Astrocyte (in vitro differentiated cells and primary cell): ENCODE data around the gene XYLT1. TPM values are rescaled to one million over a fixed set of nuclear protein-coding genes. Genes with fewer than 3 reads are reported as not detected.

Experiments used
- DNase-seq: peaks from one replicate; pipeline ENCODE4 v3.0.0-alpha.2; 2010; ENCODE audit warnings: low read depth
- FAIRE-seq: peaks from 2 replicates; lab custom pipeline; 2011; peaks lifted over from hg19 to GRCh38; lab: Jason Lieb, UNC
- H2AFZ ChIP-seq: 2 replicates; pipeline ENCODE4 v1.6.0; 2012; ENCODE audit warnings: low read depth, low read length, inconsistent platforms
- H3K27ac ChIP-seq: 2 replicates; pipeline ENCODE4 v1.5.1; 2011; ENCODE audit warnings: low read depth, low read length, inconsistent platforms
- H3K27me3 ChIP-seq: 2 replicates; pipeline ENCODE4 v1.6.0; 2011; ENCODE audit warnings: low read length, inconsistent platforms; ENCODE audit not compliant: insufficient read depth
- H3K36me3 ChIP-seq: 2 replicates; pipeline ENCODE4 v1.5.1; 2011; ENCODE audit warnings: low read length, inconsistent platforms; ENCODE audit not compliant: insufficient read depth
- H3K4me1 ChIP-seq: 2 replicates; pipeline ENCODE4 v1.5.1; 2011; ENCODE audit warnings: low read length, inconsistent platforms; ENCODE audit not compliant: insufficient read depth
- H3K4me2 ChIP-seq: 2 replicates; pipeline ENCODE4 v1.6.0; 2012; ENCODE audit warnings: low read length, inconsistent platforms
- H3K4me3 ChIP-seq: 2 replicates; pipeline ENCODE4 v1.5.1; 2011; ENCODE audit warnings: low read depth, mild to moderate bottlenecking, low read length, inconsistent platforms; ENCODE audit not compliant: insufficient read depth
- H3K79me2 ChIP-seq: 2 replicates; pipeline ENCODE4 v1.6.0; 2012; ENCODE audit warnings: mild to moderate bottlenecking, low read length, inconsistent platforms; ENCODE audit not compliant: insufficient read depth
- H3K9ac ChIP-seq: 2 replicates; pipeline ENCODE4 v1.6.0; 2012; ENCODE audit warnings: mild to moderate bottlenecking, low read length, inconsistent platforms
- H3K9me3 ChIP-seq: 2 replicates; pipeline ENCODE4 v1.5.1; 2012; ENCODE audit warnings: low read depth, mild to moderate bottlenecking, low read length, inconsistent platforms; ENCODE audit not compliant: insufficient read depth
- H4K20me1 ChIP-seq: 2 replicates; pipeline ENCODE4 v1.6.0; 2012; ENCODE audit warnings: low read length, inconsistent platforms; ENCODE audit not compliant: insufficient read depth
- H3K27ac Mint-ChIP-seq: one replicate; pipeline ENCODE4 v1.8.0; 2021; ENCODE audit warnings: mild to moderate bottlenecking, mixed read lengths; ENCODE audit not compliant: unreplicated experiment
- H3K27me3 Mint-ChIP-seq: one replicate; pipeline ENCODE4 v1.8.0; 2021; ENCODE audit warnings: low read depth, mixed read lengths; ENCODE audit not compliant: unreplicated experiment
- H3K36me3 Mint-ChIP-seq: one replicate; pipeline ENCODE4 v1.8.0; 2021; ENCODE audit warnings: low read depth, mixed read lengths; ENCODE audit not compliant: unreplicated experiment
- H3K4me1 Mint-ChIP-seq: one replicate; pipeline ENCODE4 v1.8.0; 2021; ENCODE audit warnings: low read depth, mixed read lengths; ENCODE audit not compliant: unreplicated experiment
- H3K4me3 Mint-ChIP-seq: one replicate; pipeline ENCODE4 v1.8.0; 2021; ENCODE audit warnings: mild to moderate bottlenecking, moderate library complexity, mixed read lengths; ENCODE audit not compliant: unreplicated experiment
- H3K9me3 Mint-ChIP-seq: one replicate; pipeline ENCODE4 v1.8.0; 2021; ENCODE audit warnings: mild to moderate bottlenecking, mixed read lengths; ENCODE audit not compliant: unreplicated experiment
- EZH2 ChIP-seq: IDR thresholded peaks from 2 replicates; pipeline ENCODE4 v1.6.1; 2012; ENCODE audit warnings: mild to moderate bottlenecking, low read length, inconsistent platforms; ENCODE audit not compliant: insufficient read depth
- total RNA-seq: library from RNA; stranded (reverse); gene quantifications from 2 replicates; pipeline ENCODE4 v1.2.1, GENCODE V29; 2021
- TF ChIP-seq, protein P1 (sequence below): IDR thresholded peaks from 2 replicates; pipeline ENCODE4 v1.5.1; 2011; ENCODE audit warnings: low read depth, mild to moderate bottlenecking, inconsistent platforms, low read length, moderate library complexity; ENCODE audit not compliant: insufficient read depth

The XYLT1 gene
- total RNA-seq, 1 donor from 2014 or later = 22.9 TPM

DNA sequence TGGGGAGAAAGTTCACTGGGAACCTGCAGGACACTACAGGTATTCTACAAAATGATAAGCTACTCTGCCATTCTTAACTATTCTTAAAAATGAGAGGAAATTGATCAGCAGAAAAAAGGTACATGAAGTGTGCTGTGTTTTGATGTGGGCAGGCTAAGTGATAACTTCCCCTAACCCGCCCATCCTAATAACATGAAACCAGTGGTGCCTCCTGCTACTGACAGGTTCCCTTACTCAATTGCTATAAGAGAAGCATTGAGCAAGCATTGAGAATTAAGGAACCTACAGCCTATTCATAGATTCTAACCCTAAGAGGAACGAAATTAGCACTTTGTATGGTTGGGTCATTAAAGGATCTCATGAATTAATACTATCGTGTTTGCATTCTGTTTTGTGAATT is 18.9 kb downstream of the XYLT1 start:
- Mint-ChIP-seq H3K27ac (no peak overlapping the region), H3K4me3 (no peak overlapping the region), H3K27me3 (no peaks in the 10 kb centered on the region), H3K9me3 (no peaks in the 10 kb centered on the region), H3K36me3 (peaks cover 10% of the 10 kb centered on the region), H3K4me1 (peaks cover 16% of the 10 kb centered on the region)
- H3K36me3 ChIP-seq = peaks cover 4% of the 10 kb centered on the region
- FAIRE-seq = no peak
- no peak overlapping the region for H2AFZ ChIP-seq
- TF ChIP-seq, protein P1, sequence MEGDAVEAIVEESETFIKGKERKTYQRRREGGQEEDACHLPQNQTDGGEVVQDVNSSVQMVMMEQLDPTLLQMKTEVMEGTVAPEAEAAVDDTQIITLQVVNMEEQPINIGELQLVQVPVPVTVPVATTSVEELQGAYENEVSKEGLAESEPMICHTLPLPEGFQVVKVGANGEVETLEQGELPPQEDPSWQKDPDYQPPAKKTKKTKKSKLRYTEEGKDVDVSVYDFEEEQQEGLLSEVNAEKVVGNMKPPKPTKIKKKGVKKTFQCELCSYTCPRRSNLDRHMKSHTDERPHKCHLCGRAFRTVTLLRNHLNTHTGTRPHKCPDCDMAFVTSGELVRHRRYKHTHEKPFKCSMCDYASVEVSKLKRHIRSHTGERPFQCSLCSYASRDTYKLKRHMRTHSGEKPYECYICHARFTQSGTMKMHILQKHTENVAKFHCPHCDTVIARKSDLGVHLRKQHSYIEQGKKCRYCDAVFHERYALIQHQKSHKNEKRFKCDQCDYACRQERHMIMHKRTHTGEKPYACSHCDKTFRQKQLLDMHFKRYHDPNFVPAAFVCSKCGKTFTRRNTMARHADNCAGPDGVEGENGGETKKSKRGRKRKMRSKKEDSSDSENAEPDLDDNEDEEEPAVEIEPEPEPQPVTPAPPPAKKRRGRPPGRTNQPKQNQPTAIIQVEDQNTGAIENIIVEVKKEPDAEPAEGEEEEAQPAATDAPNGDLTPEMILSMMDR = no peak
- TF ChIP-seq EZH2 = no peak
- no peak overlapping the region for H3K9ac ChIP-seq
- no peak overlapping the region for H3K4me2 ChIP-seq
- no peak for DNase-seq
- H4K20me1 ChIP-seq = peaks cover 89% of the 10 kb centered on the region
- no peak overlapping the region for H3K27ac ChIP-seq
- no peak overlapping the region for H3K4me3 ChIP-seq
- H3K79me2 ChIP-seq = peaks cover 87% of the 10 kb centered on the region
- no peaks in the 10 kb centered on the region for H3K9me3 ChIP-seq
- H3K4me1 ChIP-seq = peaks cover 8% of the 10 kb centered on the region
- no peaks in the 10 kb centered on the region for H3K27me3 ChIP-seq

DNA sequence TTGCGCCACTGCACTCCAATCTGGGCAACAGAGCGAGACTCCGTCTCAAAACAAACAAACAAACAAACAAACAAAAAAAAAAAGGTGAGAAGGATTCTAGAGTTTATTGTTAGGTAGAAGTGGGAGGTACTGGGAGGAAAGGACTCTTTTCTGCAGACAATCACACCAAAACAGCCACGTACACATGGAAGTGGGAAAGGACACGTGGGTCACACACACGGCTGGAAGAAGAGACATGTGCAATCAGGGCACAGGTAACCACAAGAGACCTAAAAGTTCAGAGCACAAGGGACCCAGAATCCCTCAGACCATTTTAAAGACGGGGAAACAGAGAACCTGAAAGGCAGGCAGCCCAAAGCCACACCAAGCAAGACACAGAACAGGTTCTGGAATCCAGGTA is 20.5 kb downstream of the XYLT1 start:
- DNase-seq (no peak), FAIRE-seq (no peak)
- Histone ChIP-seq H3K4me2 (no peak overlapping the region), H3K9me3 (no peaks in the 10 kb centered on the region), H2AFZ (no peak overlapping the region), H3K36me3 (no peaks in the 10 kb centered on the region), H3K27me3 (no peaks in the 10 kb centered on the region), H3K79me2 (peaks cover 87% of the 10 kb centered on the region), H3K4me1 (peaks cover 8% of the 10 kb centered on the region), H3K27ac (no peak overlapping the region), H3K4me3 (no peak overlapping the region), H3K9ac (no peak overlapping the region), H4K20me1 (peaks cover 90% of the 10 kb centered on the region)
- Mint-ChIP-seq H3K4me1 (peaks cover 16% of the 10 kb centered on the region), H3K27ac (no peak overlapping the region), H3K36me3 (peaks cover 12% of the 10 kb centered on the region), H3K27me3 (no peaks in the 10 kb centered on the region), H3K9me3 (no peaks in the 10 kb centered on the region), H3K4me3 (no peak overlapping the region)
- no peak for TF ChIP-seq EZH2
- TF ChIP-seq, protein P1 = no peak

DNA sequence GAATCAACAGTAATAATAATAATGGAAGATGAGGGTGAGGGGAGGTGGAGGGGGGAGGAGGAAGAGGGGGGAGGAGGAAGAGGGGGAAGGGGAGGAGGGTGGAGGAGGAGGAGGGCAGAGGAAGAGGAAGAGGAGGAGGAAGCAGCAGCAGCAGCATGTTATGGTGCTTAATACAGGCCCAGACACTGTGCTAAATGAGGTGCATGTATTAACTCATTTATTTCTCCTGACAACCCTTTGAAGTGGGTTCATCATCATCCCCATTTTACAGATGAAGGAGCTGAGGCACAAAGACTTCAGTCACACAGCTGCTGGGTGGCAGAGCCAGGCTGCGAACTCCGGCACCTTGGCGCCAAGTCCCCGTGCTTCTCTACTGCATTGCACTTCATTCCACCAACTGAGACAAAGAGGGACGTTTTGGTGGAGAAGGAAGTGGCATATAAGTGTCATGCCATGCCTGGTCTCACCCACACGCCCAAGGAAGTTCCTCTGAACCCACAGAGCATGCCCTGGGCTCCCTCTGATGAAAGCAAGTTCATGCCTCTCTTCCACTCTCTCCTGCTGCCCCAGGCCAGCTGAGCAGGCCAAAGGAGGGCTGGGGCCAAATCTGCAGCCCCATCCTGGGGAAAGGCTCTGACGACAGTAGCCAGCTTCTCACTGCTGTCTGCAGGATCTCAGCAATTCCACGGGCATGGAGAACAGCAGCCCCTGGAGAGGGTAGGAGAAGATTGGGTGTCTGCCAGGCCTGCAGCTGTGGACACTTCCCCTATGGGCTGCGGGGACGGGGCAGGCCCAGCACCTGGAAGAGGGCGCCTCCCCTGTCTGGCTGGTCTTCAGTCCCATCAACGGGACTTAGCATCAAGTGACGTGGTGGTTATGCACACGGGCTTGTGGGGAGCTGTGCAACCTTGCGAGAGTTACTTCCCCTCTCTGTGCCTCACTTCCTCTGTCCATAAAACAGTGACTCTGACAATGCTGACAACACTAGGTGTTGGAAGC is 21.8 kb downstream of the XYLT1 start:
- TF ChIP-seq, protein P1 = no peak
- no peak for TF ChIP-seq EZH2
- Mint-ChIP-seq H3K4me1 (peaks cover 16% of the 10 kb centered on the region), H3K4me3 (no peak overlapping the region), H3K36me3 (peaks cover 18% of the 10 kb centered on the region), H3K27ac (no peak overlapping the region), H3K27me3 (no peaks in the 10 kb centered on the region), H3K9me3 (no peaks in the 10 kb centered on the region)
- DNase-seq (no peak), FAIRE-seq (no peak)
- H3K4me3 ChIP-seq = no peak overlapping the region
- H4K20me1 ChIP-seq = peaks cover 93% of the 10 kb centered on the region
- H3K9me3 ChIP-seq = no peaks in the 10 kb centered on the region
- no peak overlapping the region for H3K27ac ChIP-seq
- H3K36me3 ChIP-seq = no peaks in the 10 kb centered on the region
- H3K4me1 ChIP-seq = peaks cover 8% of the 10 kb centered on the region
- no peaks in the 10 kb centered on the region for H3K27me3 ChIP-seq
- H3K79me2 ChIP-seq = peaks cover 90% of the 10 kb centered on the region
- no peak overlapping the region for H2AFZ ChIP-seq
- H3K4me2 ChIP-seq = no peak overlapping the region
- H3K9ac ChIP-seq = no peak overlapping the region
